DND-41 (cell line): ENCODE results near the gene PEF1.

Experiments
- CTCF ChIP-seq: IDR thresholded peaks from 2 replicates; pipeline ENCODE4 v1.5.1; 2012; ENCODE audit warnings: borderline replicate concordance, low read length, moderate library complexity, mild to moderate bottlenecking; ENCODE audit not compliant: poor library complexity, severe bottlenecking; ENCODE audit errors: extremely low read depth
- EZH2 ChIP-seq: IDR thresholded peaks from 3 replicates; pipeline ENCODE4 v1.6.1; 2012; ENCODE audit warnings: borderline replicate concordance, low read depth, mild to moderate bottlenecking, moderate library complexity, low read length, inconsistent platforms; ENCODE audit not compliant: severe bottlenecking

DNA sequence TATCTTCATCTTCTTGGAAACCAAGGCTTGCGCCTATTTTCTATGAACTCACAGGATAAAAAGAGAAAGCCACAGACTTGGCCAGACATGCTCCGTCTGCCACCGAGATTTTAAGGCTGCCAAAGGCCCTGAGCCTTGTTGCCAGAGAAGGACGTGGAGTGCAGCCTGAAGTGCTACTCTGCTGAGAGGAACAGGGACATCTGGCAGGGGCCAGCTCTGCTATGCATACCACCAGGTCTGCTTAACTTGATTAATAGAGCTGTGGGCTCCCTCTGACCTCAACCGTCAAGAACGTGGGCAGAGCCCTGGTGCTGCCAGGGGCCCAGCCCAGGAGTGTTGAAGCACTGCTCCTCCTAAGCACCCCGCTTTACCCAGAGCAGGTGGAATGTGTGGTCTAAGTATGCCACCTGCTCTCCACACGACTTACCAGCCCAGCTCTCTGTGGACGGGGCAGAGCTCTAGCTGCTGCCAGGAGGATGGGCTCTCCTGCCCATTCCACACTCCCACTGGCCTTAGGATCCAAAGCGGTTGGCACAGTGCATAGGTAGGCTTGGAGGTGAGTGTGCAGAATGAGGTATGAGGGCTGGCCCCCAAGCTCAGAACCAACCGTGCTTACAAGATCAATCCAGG is 16.6 kb downstream of the PEF1 start:
- no peak for TF ChIP-seq EZH2
- no peak for TF ChIP-seq CTCF
